GM23338 (cell line): ENCODE measurements around the gene MAS1L. TPM values are rescaled to one million over a fixed set of nuclear protein-coding genes. Genes with fewer than 3 reads are reported as not detected.

Experiments
- ATAC-seq: fragments of 200-7000 bp; cut with Tn5 transposase; 3 replicates; pipeline ENCODE4 v1.9.1; 2020
- DNase-seq: peaks from one replicate; pipeline ENCODE4 v3.0.0-alpha.2; 2015; ENCODE audit warnings: low spot score
- H2AFZ ChIP-seq: fragments of 200-600 bp; sonication (generic); 2 replicates; pipeline ENCODE4 v1.8.0; 2016; ENCODE audit warnings: antibody characterized with exemption, mild to moderate bottlenecking, moderate library complexity
- H3F3A ChIP-seq: fragments of 200-600 bp; sonication (generic); replicated peaks from 2 replicates; pipeline ENCODE4 v1.8.0; 2017; ENCODE audit warnings: antibody characterized with exemption, mixed run types, low read depth
- H3K27ac ChIP-seq: fragments of 200-600 bp; sonication (generic); 2 replicates; pipeline ENCODE4 v1.6.1; 2016; ENCODE audit warnings: low read depth
- H3K27me3 ChIP-seq: fragments of 200-600 bp; sonication (generic); 2 replicates; pipeline ENCODE4 v1.8.0; 2016; ENCODE audit warnings: mild to moderate bottlenecking, mixed run types, moderate library complexity; ENCODE audit not compliant: insufficient read depth
- H3K36me3 ChIP-seq: fragments of 200-600 bp; sonication (generic); 2 replicates; pipeline ENCODE4 v1.8.0; 2016; ENCODE audit warnings: mild to moderate bottlenecking; ENCODE audit not compliant: insufficient read depth
- H3K4me1 ChIP-seq: fragments of 200-600 bp; sonication (generic); 2 replicates; pipeline ENCODE4 v1.8.0; 2016; ENCODE audit warnings: mild to moderate bottlenecking, moderate library complexity; ENCODE audit not compliant: insufficient read depth
- H3K4me2 ChIP-seq: fragments of 200-600 bp; sonication (generic); 2 replicates; pipeline ENCODE4 v1.7.1; 2017; ENCODE audit warnings: mixed run types
- H3K4me3 ChIP-seq: fragments of 200-600 bp; sonication (generic); 2 replicates; pipeline ENCODE4 v1.6.1; 2016; ENCODE audit warnings: mixed run types
- H3K79me2 ChIP-seq: fragments of 200-600 bp; sonication (generic); replicated peaks from 2 replicates; pipeline ENCODE4 v1.8.0; 2017; ENCODE audit warnings: mild to moderate bottlenecking; ENCODE audit not compliant: insufficient read depth
- H3K9me2 ChIP-seq: fragments of 200-600 bp; sonication (generic); 2 replicates; pipeline ENCODE4 v1.8.0; 2017; ENCODE audit not compliant: insufficient read depth
- H4K20me1 ChIP-seq: fragments of 200-600 bp; sonication (generic); replicated peaks from 2 replicates; pipeline ENCODE4 v1.8.0; 2017; ENCODE audit warnings: mild to moderate bottlenecking; ENCODE audit not compliant: insufficient read depth
- H3K27ac Mint-ChIP-seq: 2 replicates; pipeline ENCODE4 v1.8.0; 2020; ENCODE audit warnings: inconsistent platforms, mild to moderate bottlenecking, moderate library complexity, mixed read lengths
- H3K27me3 Mint-ChIP-seq: 3 replicates; pipeline ENCODE4 v1.8.0; 2022; ENCODE audit warnings: low read depth, mild to moderate bottlenecking, moderate library complexity, mixed read lengths, inconsistent platforms; ENCODE audit not compliant: insufficient read depth, poor library complexity
- H3K36me3 Mint-ChIP-seq: 3 replicates; pipeline ENCODE4 v1.8.0; 2021; ENCODE audit warnings: low read depth, mild to moderate bottlenecking, inconsistent platforms, moderate library complexity, mixed read lengths
- H3K4me1 Mint-ChIP-seq: 3 replicates; pipeline ENCODE4 v1.8.0; 2020; ENCODE audit warnings: mild to moderate bottlenecking, inconsistent platforms, mixed read lengths
- H3K4me3 Mint-ChIP-seq: 3 replicates; pipeline ENCODE4 v1.8.0; 2021; ENCODE audit warnings: moderate library complexity, mild to moderate bottlenecking, inconsistent platforms, mixed read lengths
- H3K9me3 Mint-ChIP-seq: 3 replicates; pipeline ENCODE4 v1.8.0; 2020; ENCODE audit warnings: moderate library complexity, mild to moderate bottlenecking, inconsistent platforms, mixed read lengths
- CREB1 ChIP-seq: fragments of 250-450 bp; sonication (Bioruptor Pico); IDR thresholded peaks from 2 replicates; pipeline ENCODE4 v1.5.0; 2020; ENCODE audit warnings: low read depth, mild to moderate bottlenecking, moderate library complexity
- EZH2 ChIP-seq: fragments of 200-600 bp; sonication (generic); IDR thresholded peaks from one replicate; pipeline ENCODE4 v1.8.0; 2017; ENCODE audit warnings: antibody characterized with exemption, mild to moderate bottlenecking, low read depth; ENCODE audit not compliant: unreplicated experiment
- EZH2phosphoT487 ChIP-seq: fragments of 200-600 bp; sonication (generic); IDR thresholded peaks from one replicate; pipeline ENCODE4 v1.8.1; 2018; ENCODE audit warnings: antibody characterized with exemption; ENCODE audit not compliant: unreplicated experiment
- JUNB ChIP-seq: IDR thresholded peaks from one replicate; pipeline ENCODE4 v1.6.1; 2016; ENCODE audit warnings: antibody characterized with exemption; ENCODE audit not compliant: unreplicated experiment
- NANOG ChIP-seq: IDR thresholded peaks from 2 replicates; pipeline ENCODE4 v1.6.1; 2016; ENCODE audit warnings: antibody characterized with exemption, borderline replicate concordance
- POLR2AphosphoS5 ChIP-seq: IDR thresholded peaks from 2 replicates; pipeline ENCODE4 v1.6.1; 2016; ENCODE audit warnings: antibody characterized with exemption, low read depth
- REST ChIP-seq: IDR thresholded peaks from one replicate; pipeline ENCODE4 v1.6.1; 2018; ENCODE audit warnings: antibody characterized with exemption; ENCODE audit not compliant: unreplicated experiment
- STAT1 ChIP-seq: IDR thresholded peaks from one replicate; pipeline ENCODE4 v1.6.1; 2016; ENCODE audit warnings: antibody characterized with exemption; ENCODE audit not compliant: unreplicated experiment
- ZNF114 ChIP-seq: fragments of 250-450 bp; sonication (Bioruptor Pico); IDR thresholded peaks from 2 replicates; pipeline ENCODE4 v1.5.0; 2020; ENCODE audit warnings: mild to moderate bottlenecking, moderate library complexity
- ZNF331 ChIP-seq: fragments of 250-450 bp; sonication (Bioruptor Pico); IDR thresholded peaks from 2 replicates; pipeline ENCODE4 v1.5.0; 2020; ENCODE audit warnings: low read depth, mild to moderate bottlenecking, moderate library complexity
- ZNF462 ChIP-seq: fragments of 250-450 bp; sonication (Bioruptor Pico); IDR thresholded peaks from 2 replicates; pipeline ENCODE4 v1.5.0; 2020; ENCODE audit warnings: mild to moderate bottlenecking, moderate library complexity
- polyA plus RNA-seq: library from polyadenylated mRNA; unstranded; fragments of >200 nt; fragmentation: Nextera tagmentation; extraction: Ambion mirVana; gene quantifications from 2 replicates; pipeline ENCODE4 v1.2.1, GENCODE V29; 2016
- total RNA-seq: library from RNA; depleted of rRNA; stranded (reverse); fragments of >200 nt; shearing (Covaris generic); gene quantifications from 2 replicates; pipeline ENCODE4 v1.2.3, GENCODE V29; 2014
- TF ChIP-seq, protein P1 (sequence below), 2 experiments: fragments of 200-600 bp in 1 of 2; sonication (generic) in 1 of 2; conservative IDR thresholded peaks; 2 replicates each; pipeline versions ENCODE4 v1.5.1 to v1.6.1; 2016 to 2017; ENCODE audit warnings: antibody characterized with exemption in 2 of 2, low read depth in 2 of 2, mild to moderate bottlenecking in 2 of 2, moderate library complexity in 1 of 2
- TF ChIP-seq, protein P2 (sequence below): IDR thresholded peaks from 2 replicates; pipeline ENCODE4 v1.6.1; 2016; ENCODE audit warnings: antibody characterized with exemption

MAS1L gene
- total and polyA plus RNA-seq, 2 experiments from 2014 or later, result not detected

- H3F3A ChIP-seq, result no peaks in the 10 kb centered on the region
- Mint-ChIP-seq H3K36me3 (no peaks in the 10 kb centered on the region), H3K27ac (no peak overlapping the region), H3K27me3 (peaks cover 4% of the 10 kb centered on the region), H3K4me1 (no peaks in the 10 kb centered on the region), H3K4me3 (no peak overlapping the region), H3K9me3 (no peaks in the 10 kb centered on the region; the same call in 1 of the 3 replicates)
- no peaks in the 10 kb centered on the region for H3K79me2 ChIP-seq
- no peak overlapping the region for H3K27ac ChIP-seq
- H3K9me2 ChIP-seq, result 0 out of 2 replicates have a peak, but pooled peaks cover 8% of the 10 kb centered on the region
- TF ChIP-seq ZNF331 (CRISPR knock-in tag), result no peak
- TF ChIP-seq NANOG, result no peak
- no peak for TF ChIP-seq POLR2AphosphoS5
- no peak for TF ChIP-seq REST
- TF ChIP-seq, protein P1, sequence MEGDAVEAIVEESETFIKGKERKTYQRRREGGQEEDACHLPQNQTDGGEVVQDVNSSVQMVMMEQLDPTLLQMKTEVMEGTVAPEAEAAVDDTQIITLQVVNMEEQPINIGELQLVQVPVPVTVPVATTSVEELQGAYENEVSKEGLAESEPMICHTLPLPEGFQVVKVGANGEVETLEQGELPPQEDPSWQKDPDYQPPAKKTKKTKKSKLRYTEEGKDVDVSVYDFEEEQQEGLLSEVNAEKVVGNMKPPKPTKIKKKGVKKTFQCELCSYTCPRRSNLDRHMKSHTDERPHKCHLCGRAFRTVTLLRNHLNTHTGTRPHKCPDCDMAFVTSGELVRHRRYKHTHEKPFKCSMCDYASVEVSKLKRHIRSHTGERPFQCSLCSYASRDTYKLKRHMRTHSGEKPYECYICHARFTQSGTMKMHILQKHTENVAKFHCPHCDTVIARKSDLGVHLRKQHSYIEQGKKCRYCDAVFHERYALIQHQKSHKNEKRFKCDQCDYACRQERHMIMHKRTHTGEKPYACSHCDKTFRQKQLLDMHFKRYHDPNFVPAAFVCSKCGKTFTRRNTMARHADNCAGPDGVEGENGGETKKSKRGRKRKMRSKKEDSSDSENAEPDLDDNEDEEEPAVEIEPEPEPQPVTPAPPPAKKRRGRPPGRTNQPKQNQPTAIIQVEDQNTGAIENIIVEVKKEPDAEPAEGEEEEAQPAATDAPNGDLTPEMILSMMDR (conservative IDR thresholded peaks at IDR 0.05; ENCODE audit: low read depth in 2 of 2), result no peak
- no peak for TF ChIP-seq EZH2phosphoT487
- no peak for TF ChIP-seq STAT1
- TF ChIP-seq, protein P2, sequence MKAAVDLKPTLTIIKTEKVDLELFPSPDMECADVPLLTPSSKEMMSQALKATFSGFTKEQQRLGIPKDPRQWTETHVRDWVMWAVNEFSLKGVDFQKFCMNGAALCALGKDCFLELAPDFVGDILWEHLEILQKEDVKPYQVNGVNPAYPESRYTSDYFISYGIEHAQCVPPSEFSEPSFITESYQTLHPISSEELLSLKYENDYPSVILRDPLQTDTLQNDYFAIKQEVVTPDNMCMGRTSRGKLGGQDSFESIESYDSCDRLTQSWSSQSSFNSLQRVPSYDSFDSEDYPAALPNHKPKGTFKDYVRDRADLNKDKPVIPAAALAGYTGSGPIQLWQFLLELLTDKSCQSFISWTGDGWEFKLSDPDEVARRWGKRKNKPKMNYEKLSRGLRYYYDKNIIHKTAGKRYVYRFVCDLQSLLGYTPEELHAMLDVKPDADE, result no peak
- TF ChIP-seq ZNF114 (CRISPR knock-in tag), result no peak
- TF ChIP-seq CREB1 (CRISPR knock-in tag), result no peak
- TF ChIP-seq ZNF462 (CRISPR knock-in tag), result no peak
- TF ChIP-seq JUNB, result no peak
- no peak for TF ChIP-seq EZH2
- no peak overlapping the region for H3K4me3 ChIP-seq
- no peaks in the 10 kb centered on the region for H3K27me3 ChIP-seq
- DNase-seq (no peak), ATAC-seq (no peak)
- no peaks in the 10 kb centered on the region for H4K20me1 ChIP-seq
- no peak overlapping the region for H2AFZ ChIP-seq
- H3K36me3 ChIP-seq, result no peaks in the 10 kb centered on the region
- no peak overlapping the region for H3K4me2 ChIP-seq
- H3K4me1 ChIP-seq, result no peaks in the 10 kb centered on the region
Measured at GRCh38 chr6:29531668-29532067, 43.9 kb upstream of the MAS1L start.
